GM12878 (cell line): Measurements from ENCODE around the gene UBAP2. TPM values are rescaled to one million over a fixed set of nuclear protein-coding genes. Genes with fewer than 3 reads are reported as not detected.
A peak's percentile ranks its signal among the peaks of the same experiment; 100 is the strongest.

Source experiments
- ATAC-seq: fragments of 200-7000 bp; cut with Tn5 transposase; 3 replicates; pipeline ENCODE4 v1.9.1; 2020; ENCODE audit warnings: mild to moderate bottlenecking, moderate library complexity
- BruUV-seq: library from RNA; stranded (reverse); fragments of 400-500 nt; replicated peaks from 2 replicates; lab custom pipeline; 2021; lab: Mats Ljungman, UMichigan
- CTCF ChIA-PET: fragments of 300-600 bp; sonication (Branson Sonifier 250); formaldehyde crosslinking; extraction: SDS; loops from one replicate; lab custom pipeline; 2021; ENCODE audit warnings: inconsistent platforms; lab: Yijun Ruan, JAX
- POLR2A ChIA-PET: fragments of 350-600 bp; formaldehyde crosslinking; extraction: SDS; loops from one replicate; lab custom pipeline; 2021; ENCODE audit warnings: inconsistent platforms; lab: Charles Lee
- RAD21 ChIA-PET: fragments of 300-600 bp; sonication (Branson Sonifier 250); formaldehyde crosslinking; loops from one replicate; lab custom pipeline; 2023; ENCODE audit warnings: antibody characterized with exemption; ENCODE audit not compliant: unreplicated experiment; lab: Charles Lee
- SMC1A ChIA-PET: fragments of 300-600 bp; sonication (Branson Sonifier 250); formaldehyde crosslinking; loops from one replicate; lab custom pipeline; 2023; ENCODE audit not compliant: unreplicated experiment, uncharacterized antibody; lab: Charles Lee
- DNase-seq: peaks from one replicate; pipeline ENCODE4 v3.0.0-alpha.2; 2011; ENCODE audit warnings: low read depth, low spot score
- FAIRE-seq: peaks from 3 replicates; lab custom pipeline; 2011; peaks lifted over from hg19 to GRCh38; lab: Jason Lieb, UNC
- H2AFZ ChIP-seq: 2 replicates; pipeline ENCODE4 v1.6.0; 2011; ENCODE audit warnings: low read depth, low read length, control low read depth; ENCODE audit not compliant: control insufficient read depth
- H3K27ac ChIP-seq: 2 replicates; pipeline ENCODE4 v1.5.1; 2011; ENCODE audit warnings: control low read depth; ENCODE audit not compliant: control insufficient read depth, insufficient read depth
- H3K27me3 ChIP-seq, 2 experiments: replicated peaks in 1 of 2; 2 replicates each; pipeline versions ENCODE4 v1.6.0 to v1.6.1; 2011; ENCODE audit warnings: low read length in 1 of 2; ENCODE audit not compliant: control insufficient read depth in 2 of 2, insufficient read depth in 2 of 2
- H3K36me3 ChIP-seq, 2 experiments: 2 replicates each; pipeline ENCODE4 v1.5.1; 2011; ENCODE audit warnings: low read length in 1 of 2; ENCODE audit not compliant: control insufficient read depth in 2 of 2, insufficient read depth in 2 of 2
- H3K4me1 ChIP-seq: 2 replicates; pipeline ENCODE4 v1.6.1; 2011; ENCODE audit warnings: mild to moderate bottlenecking, low read length, moderate library complexity, mixed read lengths; ENCODE audit not compliant: control insufficient read depth, insufficient read depth
- H3K4me2 ChIP-seq: 2 replicates; pipeline ENCODE4 v1.6.0; 2011; ENCODE audit warnings: control low read depth; ENCODE audit not compliant: control insufficient read depth, insufficient read depth
- H3K4me3 ChIP-seq: fragments of 200-600 bp; sonication (generic); 2 replicates; pipeline ENCODE4 v1.5.1; 2016
- H3K79me2 ChIP-seq: 2 replicates; pipeline ENCODE4 v1.6.0; 2011; ENCODE audit warnings: low read length; ENCODE audit not compliant: control insufficient read depth, insufficient read depth
- H3K9ac ChIP-seq: 2 replicates; pipeline ENCODE4 v1.8.0; 2011; ENCODE audit warnings: low read length, control low read depth, mixed read lengths; ENCODE audit not compliant: control insufficient read depth, insufficient read depth
- H3K9me3 ChIP-seq: replicated peaks from 3 replicates; pipeline ENCODE4 v1.5.1; 2011; ENCODE audit warnings: mild to moderate bottlenecking, low read length; ENCODE audit not compliant: control insufficient read depth, insufficient read depth
- H4K20me1 ChIP-seq: 2 replicates; pipeline ENCODE4 v1.6.0; 2011; ENCODE audit not compliant: control insufficient read depth, insufficient read depth
- EGR1 ChIP-seq, 2 experiments: IDR thresholded peaks; 1 replicate in 1 of 2; 2 replicates in 1 of 2; pipeline ENCODE4 v1.6.1; 2011 to 2012; ENCODE audit warnings: low read depth in 2 of 2, low read length in 2 of 2, borderline replicate concordance in 1 of 2, mild to moderate bottlenecking in 1 of 2, moderate library complexity in 1 of 2
- IRF4 ChIP-seq: IDR thresholded peaks from 2 replicates; pipeline ENCODE4 v1.6.1; 2011; ENCODE audit warnings: low read depth, low read length
- MTA2 ChIP-seq: fragments of 450-650 bp; IDR thresholded peaks from 2 replicates; pipeline ENCODE4 v1.6.1; 2016; ENCODE audit warnings: low read depth, mild to moderate bottlenecking, moderate library complexity
- ZBTB11 ChIP-seq: fragments of 450-650 bp; formaldehyde crosslinking; IDR thresholded peaks from 2 replicates; pipeline ENCODE4 v1.5.0; 2022; ENCODE audit warnings: mild to moderate bottlenecking, missing genetic modification characterization
- WGBS: methylation state at CpG from one replicate; pipeline ENCODE4 v1.1.6; 2016; ENCODE audit warnings: low lambda C conversion rate; ENCODE audit not compliant: insufficient replicate concordance, insufficient coverage; ENCODE audit errors: missing lambda C conversion rate; 5-methylcytosine and 5-hydroxymethylcytosine counted together
- in situ Hi-C: fragments of 300-500 bp; cut with MboI; formaldehyde crosslinking; loops from 9 replicates; pipeline ENCODE4 v1.14.3; 2018; ENCODE audit warnings: mixed read lengths
- intact Hi-C: fragments of 100-400 bp; cut with micrococcal nuclease; formaldehyde crosslinking; loops from one replicate; pipeline ENCODE4 v1.14.2; 2022; ENCODE audit not compliant: unreplicated experiment
- polyA plus RNA-seq, 11 experiments: library from polyadenylated mRNA; depleted of rRNA in 4 of 11; unstranded in 6 of 11; stranded (reverse) in 5 of 11; fragments of >200 nt; fragmentation: Nextera tagmentation in 4 of 11; fragmentation: Illumina TruSeq in 1 of 11; extraction: Ambion mirVana in 4 of 11; extraction: Trizol in 1 of 11; gene quantifications; 1 replicate in 1 of 11; 2 replicates in 10 of 11; pipeline versions ENCODE4 v1.2.1 to v1.2.3, GENCODE V29; 2011 to 2016; ENCODE audit warnings: inconsistent platforms in 2 of 11, missing spikeins in 2 of 11, low read depth in 1 of 11
- total RNA-seq, 4 experiments: library from RNA; depleted of rRNA in 3 of 4; stranded (reverse); fragments of >200 nt in 3 of 4; fragmentation: Illumina TruSeq in 1 of 4; extraction: Trizol in 1 of 4; gene quantifications; 2 replicates each; pipeline versions ENCODE4 v1.2.1 to v1.2.3, GENCODE V29; 2013 to 2021
- TF ChIP-seq, protein P1 (sequence below): fragments of 450-650 bp; IDR thresholded peaks from 2 replicates; pipeline ENCODE4 v1.6.1; 2018; ENCODE audit warnings: mild to moderate bottlenecking, low read depth, moderate library complexity; ENCODE audit not compliant: partially characterized antibody
- TF ChIP-seq, protein P2 (sequence below): fragments of 450-650 bp; IDR thresholded peaks from 2 replicates; pipeline ENCODE4 v1.6.1; 2017; ENCODE audit warnings: mild to moderate bottlenecking, low read depth, inconsistent platforms; ENCODE audit not compliant: poor library complexity, severe bottlenecking

UBAP2 gene
- total and polyA plus RNA-seq, 10 of the 15 experiments (the other 5 are each of a cell fraction or from before 2014, with no cell fraction given) = 8.5 to 48.2 (median 28.1) TPM

DNA sequence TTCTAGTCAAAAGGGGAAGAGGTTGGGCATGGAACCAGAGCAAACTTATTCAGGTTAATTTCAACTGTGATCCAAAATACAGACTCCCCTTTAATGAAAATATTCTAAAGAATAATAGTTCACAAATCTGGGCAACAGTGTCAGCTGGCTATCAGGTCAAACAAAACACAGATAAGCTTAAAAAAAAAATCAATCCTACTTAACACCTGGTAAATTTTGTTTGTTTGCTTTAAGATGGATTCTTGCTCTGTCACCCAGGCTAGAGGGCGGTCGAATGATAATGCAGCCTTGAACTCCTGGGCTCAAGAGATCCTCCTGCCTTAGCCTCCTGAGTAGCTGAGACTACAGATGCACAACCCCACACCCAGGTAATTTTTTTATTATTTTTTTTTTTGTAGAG lies 89.0 kb downstream of the UBAP2 start:
- intact Hi-C loops = no loop called here
- 98% methylated on average over 2 of the region's 2 CpGs for WGBS
- no peak overlapping the region for H2AFZ ChIP-seq
- no peaks in the 10 kb centered on the region for H3K27me3 ChIP-seq
- H3K36me3 ChIP-seq = peaks cover 2 to 21% of the 10 kb centered on the region in 2 experiments
- no peak overlapping the region for H3K4me3 ChIP-seq
- BruUV-seq = no TSS peak
- ChIA-PET SMC1A (interaction anchor here (0.8 kb wide), 1 partner anchor 71 kb away, joined by 3 read pairs; no protein-coding TSS in a partner anchor), CTCF (no interaction called here), RAD21 (no interaction called here), POLR2A (no interaction called here)
- no peaks in the 10 kb centered on the region for H4K20me1 ChIP-seq
- no peak overlapping the region for H3K4me2 ChIP-seq
- in situ Hi-C loops = no loop called here
- TF ChIP-seq MTA2 = no peak
- TF ChIP-seq, protein P1, sequence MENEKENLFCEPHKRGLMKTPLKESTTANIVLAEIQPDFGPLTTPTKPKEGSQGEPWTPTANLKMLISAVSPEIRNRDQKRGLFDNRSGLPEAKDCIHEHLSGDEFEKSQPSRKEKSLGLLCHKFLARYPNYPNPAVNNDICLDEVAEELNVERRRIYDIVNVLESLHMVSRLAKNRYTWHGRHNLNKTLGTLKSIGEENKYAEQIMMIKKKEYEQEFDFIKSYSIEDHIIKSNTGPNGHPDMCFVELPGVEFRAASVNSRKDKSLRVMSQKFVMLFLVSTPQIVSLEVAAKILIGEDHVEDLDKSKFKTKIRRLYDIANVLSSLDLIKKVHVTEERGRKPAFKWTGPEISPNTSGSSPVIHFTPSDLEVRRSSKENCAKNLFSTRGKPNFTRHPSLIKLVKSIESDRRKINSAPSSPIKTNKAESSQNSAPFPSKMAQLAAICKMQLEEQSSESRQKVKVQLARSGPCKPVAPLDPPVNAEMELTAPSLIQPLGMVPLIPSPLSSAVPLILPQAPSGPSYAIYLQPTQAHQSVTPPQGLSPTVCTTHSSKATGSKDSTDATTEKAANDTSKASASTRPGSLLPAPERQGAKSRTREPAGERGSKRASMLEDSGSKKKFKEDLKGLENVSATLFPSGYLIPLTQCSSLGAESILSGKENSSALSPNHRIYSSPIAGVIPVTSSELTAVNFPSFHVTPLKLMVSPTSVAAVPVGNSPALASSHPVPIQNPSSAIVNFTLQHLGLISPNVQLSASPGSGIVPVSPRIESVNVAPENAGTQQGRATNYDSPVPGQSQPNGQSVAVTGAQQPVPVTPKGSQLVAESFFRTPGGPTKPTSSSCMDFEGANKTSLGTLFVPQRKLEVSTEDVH = no peak
- ATAC-seq (no peak), FAIRE-seq (no peak), DNase-seq (no peak)
- peaks cover 4% of the 10 kb centered on the region; the same call in 1 of the 2 replicates for H3K4me1 ChIP-seq
- no peaks in the 10 kb centered on the region for H3K79me2 ChIP-seq
- no peak overlapping the region for H3K9ac ChIP-seq
- H3K9me3 ChIP-seq = no peaks in the 10 kb centered on the region
- H3K27ac ChIP-seq = no peak overlapping the region

DNA sequence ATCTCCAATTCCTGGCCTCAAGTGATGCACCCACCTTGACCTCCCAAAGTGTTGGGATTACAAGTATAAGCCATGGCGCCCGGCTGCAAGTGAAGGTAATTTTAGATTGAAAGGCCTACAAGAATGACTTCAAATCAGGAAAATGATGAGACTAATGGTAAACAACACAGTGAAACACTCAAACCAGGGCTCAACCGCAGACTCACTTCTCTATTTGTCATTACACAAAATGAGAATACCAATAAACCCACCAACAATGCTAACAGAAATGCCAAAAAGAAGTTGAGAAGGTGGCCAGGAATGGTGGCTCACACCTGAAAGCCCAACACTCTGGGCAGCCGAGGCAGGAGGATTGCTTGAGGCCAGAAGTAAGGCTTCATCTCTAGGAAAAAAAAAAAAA lies 92.1 kb downstream of the UBAP2 start:
- Histone ChIP-seq H3K4me2 (no peak overlapping the region), H3K4me3 (no peak overlapping the region), H3K9me3 (no peaks in the 10 kb centered on the region), H3K27me3 (no peaks in the 10 kb centered on the region), H3K27ac (no peak overlapping the region), H3K79me2 (no peaks in the 10 kb centered on the region), H2AFZ (no peak overlapping the region), H3K36me3 (peaks cover 3 to 14% of the 10 kb centered on the region in 2 experiments), H4K20me1 (no peaks in the 10 kb centered on the region), H3K4me1 (peaks cover 4% of the 10 kb centered on the region; the same call in 1 of the 2 replicates), H3K9ac (no peak overlapping the region)
- ATAC-seq = no peak
- 27% methylated on average over 4 of the region's 4 CpGs for WGBS
- ChIA-PET CTCF (interaction anchor here (0.9 kb wide), 1 partner anchor 11 kb away, joined by 3 read pairs; no protein-coding TSS in a partner anchor), RAD21 (no interaction called here), SMC1A (no interaction called here), POLR2A (no interaction called here)
- BruUV-seq = no TSS peak
- no peak for DNase-seq
- intact Hi-C loops (no loop called here), in situ Hi-C loops (no loop called here)
- FAIRE-seq = peak; percentile 31
- TF ChIP-seq, protein P2, sequence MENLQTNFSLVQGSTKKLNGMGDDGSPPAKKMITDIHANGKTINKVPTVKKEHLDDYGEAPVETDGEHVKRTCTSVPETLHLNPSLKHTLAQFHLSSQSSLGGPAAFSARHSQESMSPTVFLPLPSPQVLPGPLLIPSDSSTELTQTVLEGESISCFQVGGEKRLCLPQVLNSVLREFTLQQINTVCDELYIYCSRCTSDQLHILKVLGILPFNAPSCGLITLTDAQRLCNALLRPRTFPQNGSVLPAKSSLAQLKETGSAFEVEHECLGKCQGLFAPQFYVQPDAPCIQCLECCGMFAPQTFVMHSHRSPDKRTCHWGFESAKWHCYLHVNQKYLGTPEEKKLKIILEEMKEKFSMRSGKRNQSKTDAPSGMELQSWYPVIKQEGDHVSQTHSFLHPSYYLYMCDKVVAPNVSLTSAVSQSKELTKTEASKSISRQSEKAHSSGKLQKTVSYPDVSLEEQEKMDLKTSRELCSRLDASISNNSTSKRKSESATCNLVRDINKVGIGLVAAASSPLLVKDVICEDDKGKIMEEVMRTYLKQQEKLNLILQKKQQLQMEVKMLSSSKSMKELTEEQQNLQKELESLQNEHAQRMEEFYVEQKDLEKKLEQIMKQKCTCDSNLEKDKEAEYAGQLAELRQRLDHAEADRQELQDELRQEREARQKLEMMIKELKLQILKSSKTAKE = no peak
- TF ChIP-seq IRF4 = no peak
- TF ChIP-seq EGR1 (IDR thresholded peaks at IDR 0.05; ENCODE audit: borderline replicate concordance in 1 of 2, low read depth in 2 of 2, low read length in 2 of 2) = no peak
- no peak for TF ChIP-seq ZBTB11 (CRISPR knock-in tag)
